ENCODE results near the gene AATK. TPM values are rescaled to one million over a fixed set of nuclear protein-coding genes. Genes with fewer than 3 reads are reported as not detected.

The AATK gene
- total RNA-seq, 4 donors from 2014 or later = 0.64 to 2.8 (median 1.1) TPM

GRCh38 chr17:81176666-81177065 lies 10.6 kb upstream of the AATK start:
- Histone ChIP-seq H3K4me1 (peaks cover 3% of the 10 kb centered on the region), H3K9me3 (no peaks in the 10 kb centered on the region), H3K27ac (no peak overlapping the region), H3K27me3 (no peaks in the 10 kb centered on the region), H3K36me3 (no peaks in the 10 kb centered on the region), H3K4me3 (no peak overlapping the region)
- TF ChIP-seq POLR2A (IDR thresholded peaks at IDR 0.05) (no peak), POLR2AphosphoS5 (IDR thresholded peaks at IDR 0.05) (no peak), EP300 (IDR thresholded peaks at IDR 0.05) (no peak), CTCF (IDR thresholded peaks at IDR 0.05) (no peak)
- DNase-seq (ENCODE audit: low spot score in 2 of 2) = no peak
- WGBS = 89% methylated on average over 7 of the region's 7 CpGs

GRCh38 chr17:81173762-81174155 lies 7.7 kb upstream of the AATK start:
- no peak overlapping the region for H3K4me3 ChIP-seq
- H3K4me1 ChIP-seq = peaks cover 3% of the 10 kb centered on the region
- no peaks in the 10 kb centered on the region for H3K9me3 ChIP-seq
- H3K27ac ChIP-seq = no peak overlapping the region
- H3K36me3 ChIP-seq = no peaks in the 10 kb centered on the region
- no peak for TF ChIP-seq CTCF (IDR thresholded peaks at IDR 0.05)
- TF ChIP-seq POLR2A (IDR thresholded peaks at IDR 0.05) = no peak
- no peak for TF ChIP-seq POLR2AphosphoS5 (IDR thresholded peaks at IDR 0.05)
- no peak for TF ChIP-seq EP300 (IDR thresholded peaks at IDR 0.05)
- no peak for DNase-seq (ENCODE audit: low spot score in 2 of 2)
- H3K27me3 ChIP-seq = no peaks in the 10 kb centered on the region
- 76% methylated on average over 1 of the region's 1 CpG for WGBS

DNA sequence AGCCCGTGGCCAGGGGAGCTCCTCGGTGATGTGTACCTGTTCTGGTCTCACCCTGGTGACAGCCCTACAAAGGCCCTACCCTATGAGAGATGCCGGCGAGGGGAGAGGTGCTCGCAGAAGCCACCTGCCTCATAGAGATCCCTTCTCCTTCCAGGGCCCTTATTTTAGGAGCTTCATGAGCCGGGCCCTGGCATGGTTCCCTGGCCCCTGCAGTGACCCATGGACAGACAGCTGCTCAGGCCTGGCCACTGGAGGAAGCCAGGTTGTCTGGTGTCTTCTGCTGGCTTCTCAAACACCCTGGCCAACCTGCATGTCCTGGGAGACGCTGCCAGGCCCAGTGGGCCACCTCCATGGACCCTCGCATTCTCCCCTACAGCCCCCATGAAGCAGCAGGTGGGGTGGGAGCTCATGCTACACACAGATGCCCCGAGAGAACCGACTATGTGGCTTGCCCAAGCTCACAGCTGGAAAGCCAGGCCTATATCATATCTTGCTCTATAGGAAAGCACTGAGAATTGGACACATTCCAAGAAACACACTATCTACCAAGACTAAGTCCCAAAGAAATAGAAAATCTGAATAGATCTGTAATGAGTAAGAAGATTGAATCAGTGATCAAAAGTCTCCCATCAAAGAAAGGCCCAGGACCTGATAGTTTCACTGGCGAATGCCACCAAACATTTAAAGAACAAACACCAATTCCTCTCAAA lies 7.2 kb upstream of the AATK start:
- Histone ChIP-seq H3K4me1 (peaks cover 3% of the 10 kb centered on the region), H3K9me3 (no peaks in the 10 kb centered on the region), H3K27me3 (no peaks in the 10 kb centered on the region), H3K27ac (no peak overlapping the region), H3K36me3 (no peaks in the 10 kb centered on the region), H3K4me3 (no peak overlapping the region)
- TF ChIP-seq POLR2AphosphoS5 (IDR thresholded peaks at IDR 0.05) = no peak
- no peak for TF ChIP-seq CTCF (IDR thresholded peaks at IDR 0.05)
- TF ChIP-seq EP300 (IDR thresholded peaks at IDR 0.05) = no peak
- TF ChIP-seq POLR2A (IDR thresholded peaks at IDR 0.05) = no peak
- 87% methylated on average over 10 of the region's 11 CpGs for WGBS
- DNase-seq (ENCODE audit: low spot score in 2 of 2) = no peak

DNA sequence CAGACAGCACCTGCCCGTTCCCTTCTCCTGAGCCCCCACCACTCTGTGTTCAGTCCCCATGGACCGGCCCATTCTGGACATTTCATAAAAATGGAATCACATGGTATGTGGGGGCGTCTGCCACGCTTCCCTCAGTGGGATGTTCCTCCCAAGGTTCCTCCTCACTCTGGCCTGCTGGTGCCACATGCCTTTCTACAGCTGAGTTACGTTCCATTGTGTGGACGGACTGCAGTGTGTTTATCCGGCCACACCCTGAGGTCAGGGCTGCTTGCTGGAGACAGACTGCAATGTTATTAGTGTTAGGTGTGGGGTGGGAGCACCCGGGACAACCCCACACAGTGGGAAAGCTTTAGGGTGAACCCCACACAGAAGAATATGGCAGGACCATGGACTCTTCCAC lies 5.9 kb upstream of the AATK start:
- H3K36me3 ChIP-seq = no peaks in the 10 kb centered on the region
- H3K27ac ChIP-seq = no peak overlapping the region
- 74% methylated on average over 8 of the region's 8 CpGs for WGBS
- H3K9me3 ChIP-seq = no peaks in the 10 kb centered on the region
- peaks cover 9% of the 10 kb centered on the region for H3K27me3 ChIP-seq
- peaks cover 3% of the 10 kb centered on the region for H3K4me1 ChIP-seq
- DNase-seq (ENCODE audit: low spot score in 2 of 2) = no peak
- no peak overlapping the region for H3K4me3 ChIP-seq
- TF ChIP-seq CTCF (IDR thresholded peaks at IDR 0.05) (no peak), POLR2AphosphoS5 (IDR thresholded peaks at IDR 0.05) (no peak), POLR2A (IDR thresholded peaks at IDR 0.05) (no peak), EP300 (IDR thresholded peaks at IDR 0.05) (no peak)

- peaks cover 9% of the 10 kb centered on the region for H3K4me1 ChIP-seq
- no peak overlapping the region for H3K27ac ChIP-seq
- H3K36me3 ChIP-seq = no peaks in the 10 kb centered on the region
- no peak overlapping the region for H3K4me3 ChIP-seq
- WGBS = 86% methylated on average over 11 of the region's 15 CpGs
- peaks cover 19% of the 10 kb centered on the region for H3K27me3 ChIP-seq
- no peaks in the 10 kb centered on the region for H3K9me3 ChIP-seq
- TF ChIP-seq EP300 (IDR thresholded peaks at IDR 0.05) = no peak
- TF ChIP-seq POLR2AphosphoS5 (IDR thresholded peaks at IDR 0.05) = no peak
- no peak for TF ChIP-seq POLR2A (IDR thresholded peaks at IDR 0.05)
- TF ChIP-seq CTCF (IDR thresholded peaks at IDR 0.05) = no peak
- DNase-seq (ENCODE audit: low spot score in 2 of 2) = no peak
These were observed 4.9 kb upstream of the AATK start for GRCh38 chr17:81170727-81171494.

All from suprapubic skin (tissue), 4 donors.